Stomach smooth muscle (tissue), 2 donors: ENCODE data around the gene METTL8.

ENCODE experiments used
- H3K27ac ChIP-seq: one replicate; pipeline ENCODE4 v1.7.0; 2013; ENCODE audit warnings: mild to moderate bottlenecking, low read length, inconsistent platforms
- H3K27me3 ChIP-seq, 2 donors: one replicate each; pipeline ENCODE4 v1.7.0; 2013; ENCODE audit warnings: low read length in 2 of 2; ENCODE audit not compliant: insufficient read depth in 2 of 2, control insufficient read depth in 1 of 2
- H3K36me3 ChIP-seq, 2 donors: one replicate each; pipeline ENCODE4 v1.7.0; 2013; ENCODE audit warnings: low read length in 2 of 2; ENCODE audit not compliant: control insufficient read depth in 2 of 2, insufficient read depth in 2 of 2
- H3K4me1 ChIP-seq: one replicate; pipeline ENCODE4 v1.7.0; 2013; ENCODE audit warnings: low read length; ENCODE audit not compliant: control insufficient read depth, insufficient read depth
- H3K4me3 ChIP-seq, 2 donors: one replicate each; pipeline ENCODE4 v1.7.0; 2013; ENCODE audit warnings: low read length in 2 of 2
- H3K9ac ChIP-seq, 2 donors: one replicate each; pipeline ENCODE4 v1.7.0; 2013; ENCODE audit warnings: low read length in 2 of 2, mild to moderate bottlenecking in 1 of 2
- H3K9me3 ChIP-seq, 2 donors: one replicate each; pipeline ENCODE4 v1.7.0; 2013; ENCODE audit warnings: low read length in 2 of 2; ENCODE audit not compliant: control insufficient read depth in 2 of 2
- donor health status: healthy.
- donor health status: Pancreatic carcinoma.

Gene METTL8

GRCh38 chr2:171433763-171434012 is at the start of gene METTL8:
Gene METTL8 (minus strand): TSS chr2:171433990. CDS start chr2:171392185, 41,805 bp downstream.
- H3K4me3 ChIP-seq = peak within 1 kb of the TSS; percentile 87 to 95

GRCh38 chr2:171482877-171483276 is 49.1 kb upstream of the METTL8 start:
- no peaks in the 10 kb centered on the region for H3K27me3 ChIP-seq
- H3K9ac ChIP-seq = no peak overlapping the region
- H3K4me3 ChIP-seq = no peak overlapping the region
- peaks cover 5% of the 10 kb centered on the region in 2 donors for H3K36me3 ChIP-seq
- H3K9me3 ChIP-seq = no peaks in the 10 kb centered on the region
- H3K4me1 ChIP-seq = no peaks in the 10 kb centered on the region
- no peak overlapping the region for H3K27ac ChIP-seq

More at GRCh38 chr2:171433763-171434012, at the start of gene METTL8:
- Histone ChIP-seq H3K27ac (peak within 1 kb of the TSS; percentile 82), H3K9me3 (no peaks in the 10 kb centered on the region), H3K4me1 (peaks cover 10% of the 10 kb centered on the region), H3K9ac (peak within 1 kb of the TSS; percentile 85 to 90), H3K27me3 (no peaks in the 10 kb centered on the region), H3K36me3 (peaks cover 0 to 14% of the 10 kb centered on the region in 2 donors)

GRCh38 chr2:171482308-171482707 is 48.5 kb upstream of the METTL8 start:
- H3K27me3 ChIP-seq = no peaks in the 10 kb centered on the region
- no peak overlapping the region for H3K9ac ChIP-seq
- H3K4me1 ChIP-seq = no peaks in the 10 kb centered on the region
- H3K9me3 ChIP-seq = no peaks in the 10 kb centered on the region
- no peak overlapping the region for H3K27ac ChIP-seq
- no peak overlapping the region for H3K4me3 ChIP-seq
- H3K36me3 ChIP-seq = peaks cover 7 to 8% of the 10 kb centered on the region in 2 donors

- Histone ChIP-seq H3K4me1 (no peaks in the 10 kb centered on the region), H3K9ac (no peak overlapping the region), H3K27me3 (no peaks in the 10 kb centered on the region), H3K4me3 (no peak overlapping the region), H3K27ac (no peak overlapping the region), H3K36me3 (peaks cover 7 to 8% of the 10 kb centered on the region in 2 donors), H3K9me3 (no peaks in the 10 kb centered on the region)
Observed at GRCh38 chr2:171480908-171481307, 47.1 kb upstream of the METTL8 start.

- H3K27ac ChIP-seq = no peak overlapping the region
- H3K4me3 ChIP-seq = no peak overlapping the region
- H3K36me3 ChIP-seq = peaks cover 7 to 13% of the 10 kb centered on the region in 2 donors
- H3K9me3 ChIP-seq = no peaks in the 10 kb centered on the region
- no peaks in the 10 kb centered on the region for H3K27me3 ChIP-seq
- no peaks in the 10 kb centered on the region for H3K4me1 ChIP-seq
- no peak overlapping the region for H3K9ac ChIP-seq
Observed at GRCh38 chr2:171479154-171479814, 45.5 kb upstream of the METTL8 start.

- peaks cover 7 to 14% of the 10 kb centered on the region in 2 donors for H3K36me3 ChIP-seq
- no peak overlapping the region for H3K27ac ChIP-seq
- H3K9ac ChIP-seq = no peak overlapping the region
- H3K4me3 ChIP-seq = no peak overlapping the region
- H3K9me3 ChIP-seq = no peaks in the 10 kb centered on the region
- no peaks in the 10 kb centered on the region for H3K27me3 ChIP-seq
- no peaks in the 10 kb centered on the region for H3K4me1 ChIP-seq
Observed at GRCh38 chr2:171478345-171478744, 44.6 kb upstream of the METTL8 start.

GRCh38 chr2:171475979-171476378 is 42.2 kb upstream of the METTL8 start:
- H3K4me1 ChIP-seq = no peaks in the 10 kb centered on the region
- no peak overlapping the region for H3K9ac ChIP-seq
- no peaks in the 10 kb centered on the region for H3K27me3 ChIP-seq
- peaks cover 4 to 14% of the 10 kb centered on the region in 2 donors for H3K36me3 ChIP-seq
- no peak overlapping the region for H3K27ac ChIP-seq
- no peaks in the 10 kb centered on the region for H3K9me3 ChIP-seq
- H3K4me3 ChIP-seq = no peak overlapping the region

- Histone ChIP-seq H3K9ac (no peak overlapping the region), H3K9me3 (no peaks in the 10 kb centered on the region), H3K27me3 (no peaks in the 10 kb centered on the region), H3K4me1 (no peaks in the 10 kb centered on the region), H3K36me3 (peaks cover 16 to 20% of the 10 kb centered on the region in 2 donors), H3K27ac (no peak overlapping the region), H3K4me3 (no peak overlapping the region)
Observed at GRCh38 chr2:171470129-171470528, 36.3 kb upstream of the METTL8 start.

GRCh38 chr2:171469176-171469575 is 35.4 kb upstream of the METTL8 start:
- H3K9me3 ChIP-seq = no peaks in the 10 kb centered on the region
- no peak overlapping the region for H3K9ac ChIP-seq
- H3K4me1 ChIP-seq = no peaks in the 10 kb centered on the region
- H3K27ac ChIP-seq = no peak overlapping the region
- H3K27me3 ChIP-seq = no peaks in the 10 kb centered on the region
- peaks cover 15 to 18% of the 10 kb centered on the region in 2 donors for H3K36me3 ChIP-seq
- no peak overlapping the region for H3K4me3 ChIP-seq

- Histone ChIP-seq H3K4me1 (no peaks in the 10 kb centered on the region), H3K27ac (no peak overlapping the region), H3K36me3 (peaks cover 2 to 8% of the 10 kb centered on the region in 2 donors), H3K9me3 (no peaks in the 10 kb centered on the region), H3K9ac (no peak overlapping the region), H3K4me3 (no peak overlapping the region), H3K27me3 (no peaks in the 10 kb centered on the region)
Observed at GRCh38 chr2:171460537-171460936, 26.7 kb upstream of the METTL8 start.

- H3K27ac ChIP-seq = no peak overlapping the region
- no peaks in the 10 kb centered on the region for H3K9me3 ChIP-seq
- no peaks in the 10 kb centered on the region for H3K27me3 ChIP-seq
- H3K36me3 ChIP-seq = peaks cover 2 to 8% of the 10 kb centered on the region in 2 donors
- H3K4me1 ChIP-seq = no peaks in the 10 kb centered on the region
- no peak overlapping the region for H3K9ac ChIP-seq
- no peak overlapping the region for H3K4me3 ChIP-seq
Observed at GRCh38 chr2:171459498-171459897, 25.7 kb upstream of the METTL8 start.
